ENCODE data around the gene CRB1.
"Not testable (repeated sequence)": the region's sequence is repeated elsewhere in the genome, so short reads cannot be mapped to it uniquely, and the experiment has no call there.

DNA sequence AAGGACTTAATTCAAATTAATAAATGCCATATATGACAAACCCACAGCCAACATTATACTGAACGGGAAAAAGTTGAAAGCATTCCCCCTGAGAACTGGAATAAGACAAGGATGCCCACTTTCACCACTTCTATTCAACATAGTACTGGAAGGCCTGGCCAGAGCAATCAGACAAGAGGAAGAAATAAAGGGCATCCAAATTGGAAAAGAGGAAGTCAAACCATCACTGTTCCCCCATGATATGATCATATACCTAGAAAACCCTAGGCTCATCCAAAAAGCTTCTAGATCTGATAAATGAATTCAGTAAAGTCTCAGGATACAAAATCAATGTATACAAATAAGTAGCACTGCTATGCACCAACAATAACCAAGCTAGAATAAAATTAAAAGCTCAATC lies 223.5 kb downstream of the CRB1 start:
- TF ChIP-seq EZH2 (IDR thresholded peaks at IDR 0.05; ENCODE audit: low read depth): not testable (repeated sequence)
- TF ChIP-seq, protein P1, sequence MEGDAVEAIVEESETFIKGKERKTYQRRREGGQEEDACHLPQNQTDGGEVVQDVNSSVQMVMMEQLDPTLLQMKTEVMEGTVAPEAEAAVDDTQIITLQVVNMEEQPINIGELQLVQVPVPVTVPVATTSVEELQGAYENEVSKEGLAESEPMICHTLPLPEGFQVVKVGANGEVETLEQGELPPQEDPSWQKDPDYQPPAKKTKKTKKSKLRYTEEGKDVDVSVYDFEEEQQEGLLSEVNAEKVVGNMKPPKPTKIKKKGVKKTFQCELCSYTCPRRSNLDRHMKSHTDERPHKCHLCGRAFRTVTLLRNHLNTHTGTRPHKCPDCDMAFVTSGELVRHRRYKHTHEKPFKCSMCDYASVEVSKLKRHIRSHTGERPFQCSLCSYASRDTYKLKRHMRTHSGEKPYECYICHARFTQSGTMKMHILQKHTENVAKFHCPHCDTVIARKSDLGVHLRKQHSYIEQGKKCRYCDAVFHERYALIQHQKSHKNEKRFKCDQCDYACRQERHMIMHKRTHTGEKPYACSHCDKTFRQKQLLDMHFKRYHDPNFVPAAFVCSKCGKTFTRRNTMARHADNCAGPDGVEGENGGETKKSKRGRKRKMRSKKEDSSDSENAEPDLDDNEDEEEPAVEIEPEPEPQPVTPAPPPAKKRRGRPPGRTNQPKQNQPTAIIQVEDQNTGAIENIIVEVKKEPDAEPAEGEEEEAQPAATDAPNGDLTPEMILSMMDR (conservative IDR thresholded peaks at IDR 0.05): not testable (repeated sequence)

All from PC-9 (cell line).